Osteocyte (in vitro differentiated cells): ENCODE results near the gene PRKCZ. TPM values are rescaled to one million over a fixed set of nuclear protein-coding genes. Genes with fewer than 3 reads are reported as not detected.

Experiments
- DNase-seq: peaks from one replicate; pipeline ENCODE4 v3.0.0; 2021; ENCODE audit warnings: mixed read lengths; ENCODE audit not compliant: unreplicated experiment; ENCODE audit errors: extremely low spot score
- H3K27ac Mint-ChIP-seq: one replicate; pipeline ENCODE4 v1.8.0; 2021; ENCODE audit warnings: mild to moderate bottlenecking, mixed read lengths; ENCODE audit not compliant: unreplicated experiment
- H3K27me3 Mint-ChIP-seq: one replicate; pipeline ENCODE4 v1.8.0; 2021; ENCODE audit warnings: mixed read lengths; ENCODE audit not compliant: unreplicated experiment
- H3K36me3 Mint-ChIP-seq: one replicate; pipeline ENCODE4 v1.8.0; 2021; ENCODE audit warnings: mixed read lengths; ENCODE audit not compliant: unreplicated experiment
- H3K4me1 Mint-ChIP-seq: one replicate; pipeline ENCODE4 v1.8.0; 2021; ENCODE audit warnings: mixed read lengths; ENCODE audit not compliant: unreplicated experiment
- H3K4me3 Mint-ChIP-seq: one replicate; pipeline ENCODE4 v1.8.0; 2021; ENCODE audit warnings: mild to moderate bottlenecking, moderate library complexity, mixed read lengths; ENCODE audit not compliant: unreplicated experiment
- H3K9me3 Mint-ChIP-seq: one replicate; pipeline ENCODE4 v1.8.0; 2021; ENCODE audit warnings: mixed read lengths; ENCODE audit not compliant: unreplicated experiment
- CTCF ChIP-seq: fragments of 200-600 bp; sonication (generic); IDR thresholded peaks from 2 replicates; pipeline ENCODE4 v1.5.0; 2021; ENCODE audit warnings: antibody characterized with exemption, mild to moderate bottlenecking, moderate library complexity
- total RNA-seq: library from RNA; stranded (reverse); gene quantifications from 2 replicates; pipeline ENCODE4 v1.2.1, GENCODE V29; 2021

PRKCZ gene
- total RNA-seq, 1 donor from 2014 or later = 3.1 TPM

DNA sequence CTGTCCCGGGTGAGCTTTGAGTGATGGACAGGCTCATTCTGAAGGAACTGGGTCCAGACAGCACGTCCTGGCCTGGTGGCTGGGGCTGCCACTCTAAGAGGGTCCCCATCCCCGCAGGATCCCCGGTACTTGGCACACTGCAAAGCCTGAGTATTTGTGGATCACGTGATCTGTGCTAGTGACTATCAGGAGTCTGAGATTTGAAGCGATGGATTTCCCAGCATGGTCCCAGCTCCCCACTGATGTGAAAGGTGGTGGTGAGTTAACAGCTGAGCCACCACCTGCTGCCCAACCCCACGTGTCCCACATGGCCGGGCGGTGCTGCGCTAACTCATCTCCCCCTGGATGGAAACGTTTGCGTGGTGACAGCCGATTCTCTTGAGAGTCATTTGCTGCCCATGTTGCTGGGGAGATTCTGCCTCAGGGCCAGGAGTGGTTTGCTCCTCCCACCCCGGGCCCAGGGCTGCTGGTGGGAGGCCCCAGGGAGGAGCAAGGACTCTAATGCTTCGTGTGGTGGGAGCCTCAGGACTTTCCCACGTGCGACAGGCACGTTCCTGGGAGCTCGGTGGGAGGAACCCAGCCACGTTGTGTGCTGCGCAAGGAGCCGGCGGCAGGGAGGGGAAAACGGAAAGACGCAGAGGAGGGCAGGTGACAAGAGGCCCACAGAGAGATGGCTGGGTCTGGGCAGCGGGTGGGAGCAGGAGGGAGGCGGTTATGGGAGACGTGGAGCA, 129.2 kb downstream of the PRKCZ start:
- TF ChIP-seq CTCF = no peak
- Mint-ChIP-seq H3K36me3 (peaks cover 3% of the 10 kb centered on the region), H3K27ac (no peak overlapping the region)

GRCh38 chr1:2180297-2181245, 130.4 kb downstream of the PRKCZ start:
- DNase-seq = no peak
- Mint-ChIP-seq H3K9me3 (no peaks in the 10 kb centered on the region), H3K27ac (no peak overlapping the region), H3K36me3 (peaks cover 3% of the 10 kb centered on the region), H3K4me1 (peaks cover 8% of the 10 kb centered on the region), H3K27me3 (no peaks in the 10 kb centered on the region), H3K4me3 (no peak overlapping the region)
- no peak for TF ChIP-seq CTCF

More for the DNA sequence above, 129.2 kb downstream of the PRKCZ start:
- Mint-ChIP-seq H3K4me1 (peaks cover 8% of the 10 kb centered on the region), H3K4me3 (no peak overlapping the region), H3K9me3 (no peaks in the 10 kb centered on the region), H3K27me3 (no peaks in the 10 kb centered on the region)
- no peak for DNase-seq

GRCh38 chr1:2181271-2181670, 131.1 kb downstream of the PRKCZ start:
- TF ChIP-seq CTCF = no peak
- no peak for DNase-seq
- no peak overlapping the region for H3K4me3 Mint-ChIP-seq
- H3K9me3 Mint-ChIP-seq = no peaks in the 10 kb centered on the region
- peaks cover 6% of the 10 kb centered on the region for H3K4me1 Mint-ChIP-seq
- H3K27me3 Mint-ChIP-seq = no peaks in the 10 kb centered on the region
- H3K27ac Mint-ChIP-seq = no peak overlapping the region
- peaks cover 3% of the 10 kb centered on the region for H3K36me3 Mint-ChIP-seq

DNA sequence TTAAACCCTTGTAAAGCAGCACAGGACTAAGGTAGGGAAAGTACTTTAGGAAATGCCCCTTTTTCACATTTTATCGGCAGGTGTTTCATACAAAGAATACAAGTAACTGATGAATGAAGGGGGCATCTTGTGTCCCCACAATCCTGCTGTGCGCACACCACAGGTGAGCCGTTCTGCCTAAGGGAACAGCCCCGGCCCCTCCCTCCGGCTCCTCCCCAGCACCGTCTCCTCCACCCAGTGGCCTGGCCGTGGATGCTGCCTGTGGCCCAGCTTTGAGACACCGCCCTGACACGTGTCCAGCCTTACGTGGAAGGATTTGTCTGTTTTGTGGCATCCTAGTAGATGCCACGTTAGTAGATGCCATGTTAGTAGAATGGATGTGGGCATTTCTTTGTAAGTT, 131.5 kb downstream of the PRKCZ start:
- no peak overlapping the region for H3K27ac Mint-ChIP-seq

More for the DNA sequence above, 131.5 kb downstream of the PRKCZ start:
- Mint-ChIP-seq H3K4me3 (no peak overlapping the region), H3K4me1 (peaks cover 5% of the 10 kb centered on the region), H3K9me3 (no peaks in the 10 kb centered on the region), H3K36me3 (peaks cover 3% of the 10 kb centered on the region), H3K27me3 (no peaks in the 10 kb centered on the region)
- no peak for DNase-seq
- no peak for TF ChIP-seq CTCF
